Tibial nerve (tissue), 4 donors: ENCODE results near the gene MLN. TPM values are rescaled to one million over a fixed set of nuclear protein-coding genes. Genes with fewer than 3 reads are reported as not detected.

ENCODE experiments used
- DNase-seq, 2 donors: peaks; one replicate each; pipeline ENCODE4 v3.0.0-alpha.2; 2019; ENCODE audit warnings: low spot score in 2 of 2
- H3K27ac ChIP-seq, 4 donors: fragments of 200-600 bp; sonication (generic) in 3 of 4; one replicate each; pipeline ENCODE4 v1.5.1; 2017 to 2019; ENCODE audit warnings: mild to moderate bottlenecking in 1 of 4
- H3K27me3 ChIP-seq, 2 donors: fragments of 200-600 bp; sonication (generic) in 1 of 2; one replicate each; pipeline versions ENCODE4 v1.5.1 to v1.6.0; 2017 to 2019
- H3K36me3 ChIP-seq, 3 donors: fragments of 200-600 bp; sonication (generic); one replicate each; pipeline ENCODE4 v1.5.1; 2018 to 2019
- H3K4me1 ChIP-seq, 4 donors: fragments of 200-600 bp; sonication (generic) in 3 of 4; one replicate each; pipeline ENCODE4 v1.5.1; 2017 to 2019
- H3K4me3 ChIP-seq, 4 donors: fragments of 200-600 bp; sonication (generic) in 3 of 4; one replicate each; pipeline ENCODE4 v1.5.1; 2017 to 2019; ENCODE audit warnings: mild to moderate bottlenecking in 1 of 4, moderate library complexity in 1 of 4
- H3K9me3 ChIP-seq, 4 donors: fragments of 200-600 bp; sonication (generic) in 3 of 4; one replicate each; pipeline ENCODE4 v1.5.1; 2017 to 2019
- CTCF ChIP-seq, 5 experiments: fragments of 200-600 bp in 3 of 5; fragments of 450-650 bp in 2 of 5; sonication (generic) in 3 of 5; IDR thresholded peaks; one replicate each; pipeline ENCODE4 v1.5.1; 2016 to 2019; ENCODE audit warnings: antibody characterized with exemption in 5 of 5, mild to moderate bottlenecking in 3 of 5, moderate library complexity in 2 of 5
- EP300 ChIP-seq, 2 donors: sonication (generic); formaldehyde crosslinking; IDR thresholded peaks; one replicate each; pipeline ENCODE4 v1.6.1; 2017; ENCODE audit warnings: antibody characterized with exemption in 2 of 2, mild to moderate bottlenecking in 1 of 2
- POLR2A ChIP-seq, 2 donors: fragments of 450-650 bp; IDR thresholded peaks; one replicate each; pipeline ENCODE4 v1.6.1; 2017; ENCODE audit warnings: antibody characterized with exemption in 2 of 2, mild to moderate bottlenecking in 2 of 2, moderate library complexity in 2 of 2
- WGBS, 2 donors: methylation state at CpG; one replicate each; pipeline ENCODE4 v1.1.5; 2018; 5-methylcytosine and 5-hydroxymethylcytosine counted together
- total RNA-seq, 4 donors: library from RNA; depleted of rRNA; stranded (reverse); fragments of >200 nt; gene quantifications; one replicate each; pipeline ENCODE4 v1.1.0, GENCODE V29; 2016

MLN gene
- not detected for total RNA-seq

- no peak within 1 kb of the TSS for H3K4me3 ChIP-seq
- H3K36me3 ChIP-seq = no peaks in the 10 kb centered on the region
- no peak within 1 kb of the TSS for H3K27ac ChIP-seq
- 67 to 80% methylated on average over 9 to 10 of the region's 14 CpGs for WGBS, 2 donors
- TF ChIP-seq POLR2A (IDR thresholded peaks at IDR 0.05) = no peak
- no peak for TF ChIP-seq EP300 (IDR thresholded peaks at IDR 0.05)
- TF ChIP-seq CTCF (IDR thresholded peaks at IDR 0.05) = no peak
- H3K27me3 ChIP-seq = peaks cover 0 to 60% of the 10 kb centered on the region in 2 donors
- DNase-seq = no peak
- no peaks in the 10 kb centered on the region for H3K9me3 ChIP-seq
- H3K4me1 ChIP-seq = no peaks in the 10 kb centered on the region
Measured at GRCh38 chr6:33803571-33804053, at the start of gene MLN. MLN (minus strand) TSS chr6:33804003; CDS start chr6:33801163, 2,840 bp downstream.

GRCh38 chr6:33853026-33853425 lies 49.2 kb upstream of the MLN start:
- no peak for DNase-seq
- peaks cover 0 to 5% (median 2%) of the 10 kb centered on the region in 4 donors for H3K4me1 ChIP-seq
- TF ChIP-seq POLR2A (IDR thresholded peaks at IDR 0.05) (no peak), CTCF (IDR thresholded peaks at IDR 0.05) (no peak), EP300 (IDR thresholded peaks at IDR 0.05) (no peak)
- H3K27ac ChIP-seq = no peak overlapping the region
- H3K27me3 ChIP-seq = peaks cover 0 to 37% of the 10 kb centered on the region in 2 donors
- no peaks in the 10 kb centered on the region for H3K9me3 ChIP-seq
- H3K36me3 ChIP-seq = no peaks in the 10 kb centered on the region
- WGBS, 2 donors = 67 to 72% methylated on average over 3 of the region's 4 CpGs
- H3K4me3 ChIP-seq = no peak overlapping the region

- TF ChIP-seq EP300 (IDR thresholded peaks at IDR 0.05) (no peak), CTCF (IDR thresholded peaks at IDR 0.05) (peak in 1 of 5 experiments; percentile 11), POLR2A (IDR thresholded peaks at IDR 0.05) (no peak)
- Histone ChIP-seq H3K27ac (no peak overlapping the region), H3K9me3 (no peaks in the 10 kb centered on the region), H3K36me3 (no peaks in the 10 kb centered on the region), H3K27me3 (peaks cover 0 to 33% of the 10 kb centered on the region in 2 donors), H3K4me1 (no peaks in the 10 kb centered on the region), H3K4me3 (no peak overlapping the region)
- 26 to 29% methylated on average over 3 to 4 of the region's 8 CpGs for WGBS, 2 donors
- DNase-seq = no peak
Measured at GRCh38 chr6:33851959-33852358, 48.2 kb upstream of the MLN start.

GRCh38 chr6:33850869-33851541 lies 47.2 kb upstream of the MLN start:
- no peak for DNase-seq
- no peaks in the 10 kb centered on the region for H3K4me1 ChIP-seq
- no peaks in the 10 kb centered on the region for H3K36me3 ChIP-seq
- H3K4me3 ChIP-seq = no peak overlapping the region
- peaks cover 0 to 26% of the 10 kb centered on the region in 2 donors for H3K27me3 ChIP-seq
- H3K9me3 ChIP-seq = no peaks in the 10 kb centered on the region
- no peak overlapping the region for H3K27ac ChIP-seq
- WGBS, 2 donors = 86 to 88% methylated on average over 6 to 10 of the region's 10 CpGs
- TF ChIP-seq EP300 (IDR thresholded peaks at IDR 0.05) (no peak), CTCF (IDR thresholded peaks at IDR 0.05) (no peak)

- DNase-seq = no peak
- TF ChIP-seq CTCF (IDR thresholded peaks at IDR 0.05) = no peak
- TF ChIP-seq EP300 (IDR thresholded peaks at IDR 0.05) = no peak
- no peak for TF ChIP-seq POLR2A (IDR thresholded peaks at IDR 0.05)
- Histone ChIP-seq H3K4me3 (no peak overlapping the region), H3K36me3 (no peaks in the 10 kb centered on the region), H3K27ac (no peak overlapping the region), H3K27me3 (peaks cover 0 to 23% of the 10 kb centered on the region in 2 donors), H3K4me1 (no peaks in the 10 kb centered on the region), H3K9me3 (no peaks in the 10 kb centered on the region)
- 52 to 57% methylated on average over 3 of the region's 3 CpGs for WGBS, 2 donors
Measured at GRCh38 chr6:33850296-33850695, 46.5 kb upstream of the MLN start.
